HEK293 (cell line): Measurements from ENCODE around the gene MNT.
A peak's percentile ranks its signal among the peaks of the same experiment; 100 is the strongest.

ENCODE experiments used
- BCL11A ChIP-seq: fragments of 450-650 bp; formaldehyde crosslinking; IDR thresholded peaks from 2 replicates; pipeline ENCODE4 v1.5.1; 2016; ENCODE audit warnings: low read depth, missing biosample characterization, missing genetic modification characterization
- CTCF ChIP-seq: fragments of 450-650 bp; formaldehyde crosslinking; IDR thresholded peaks from 2 replicates; pipeline ENCODE4 v1.5.1; 2016; ENCODE audit warnings: missing biosample characterization, missing genetic modification characterization
- FEZF1 ChIP-seq: fragments of 450-650 bp; formaldehyde crosslinking; IDR thresholded peaks from 2 replicates; pipeline ENCODE4 v1.5.1; 2016; ENCODE audit warnings: missing biosample characterization, missing genetic modification characterization
- GLIS1 ChIP-seq: fragments of 450-650 bp; formaldehyde crosslinking; IDR thresholded peaks from 2 replicates; pipeline ENCODE4 v1.5.1; 2016; ENCODE audit warnings: missing biosample characterization, missing genetic modification characterization
- KLF10 ChIP-seq: fragments of 450-650 bp; IDR thresholded peaks from 2 replicates; pipeline ENCODE4 v1.5.1; 2018; ENCODE audit warnings: missing biosample characterization, mild to moderate bottlenecking, missing genetic modification characterization
- KLF7 ChIP-seq: fragments of 450-650 bp; formaldehyde crosslinking; IDR thresholded peaks from 2 replicates; pipeline ENCODE4 v1.5.1; 2016; ENCODE audit warnings: missing biosample characterization, missing genetic modification characterization, borderline replicate concordance
- MYNN ChIP-seq: fragments of 450-650 bp; formaldehyde crosslinking; IDR thresholded peaks from 2 replicates; pipeline ENCODE4 v1.5.1; 2016; ENCODE audit warnings: missing biosample characterization, missing genetic modification characterization, borderline replicate concordance
- PBX3 ChIP-seq: sonication (generic); formaldehyde crosslinking; IDR thresholded peaks from 2 replicates; pipeline ENCODE4 v1.8.1; 2022; ENCODE audit warnings: mild to moderate bottlenecking, moderate library complexity, missing genetic modification reagents
- PRDM2 ChIP-seq: fragments of 450-650 bp; formaldehyde crosslinking; IDR thresholded peaks from 2 replicates; pipeline ENCODE4 v1.5.1; 2016; ENCODE audit warnings: missing biosample characterization, missing genetic modification characterization, borderline replicate concordance
- TRIM28 ChIP-seq: IDR thresholded peaks from 2 replicates; pipeline ENCODE4 v1.6.1; 2011; ENCODE audit warnings: low read length, control low read depth, borderline replicate concordance
- ZBTB21 ChIP-seq: fragments of 450-650 bp; formaldehyde crosslinking; IDR thresholded peaks from 2 replicates; pipeline ENCODE4 v1.5.1; 2017; ENCODE audit warnings: missing biosample characterization, missing genetic modification characterization
- ZBTB26 ChIP-seq: fragments of 450-650 bp; formaldehyde crosslinking; optimal IDR thresholded peaks from 2 replicates; pipeline ENCODE3; 2016; ENCODE audit warnings: missing biosample characterization, mild to moderate bottlenecking, missing genetic modification characterization
- ZBTB8A ChIP-seq: fragments of 450-650 bp; formaldehyde crosslinking; IDR thresholded peaks from 2 replicates; pipeline ENCODE4 v1.5.1; 2016; ENCODE audit warnings: missing biosample characterization, missing genetic modification characterization
- ZNF146 ChIP-seq: fragments of 450-650 bp; formaldehyde crosslinking; IDR thresholded peaks from 2 replicates; pipeline ENCODE4 v1.5.1; 2016; ENCODE audit warnings: missing biosample characterization, missing genetic modification characterization
- ZNF155 ChIP-seq: fragments of 450-650 bp; formaldehyde crosslinking; IDR thresholded peaks from 2 replicates; pipeline ENCODE4 v1.5.1; 2016; ENCODE audit warnings: missing biosample characterization, missing genetic modification characterization
- ZNF223 ChIP-seq: fragments of 450-650 bp; formaldehyde crosslinking; IDR thresholded peaks from 2 replicates; pipeline ENCODE4 v1.5.1; 2016; ENCODE audit warnings: missing biosample characterization, missing genetic modification characterization
- ZNF426 ChIP-seq: fragments of 450-650 bp; formaldehyde crosslinking; IDR thresholded peaks from 2 replicates; pipeline ENCODE4 v1.5.1; 2017; ENCODE audit warnings: missing biosample characterization, missing genetic modification characterization, mild to moderate bottlenecking, inconsistent platforms, moderate library complexity
- ZNF488 ChIP-seq: fragments of 450-650 bp; formaldehyde crosslinking; IDR thresholded peaks from 2 replicates; pipeline ENCODE4 v1.5.1; 2016; ENCODE audit warnings: missing biosample characterization, missing genetic modification characterization
- ZNF513 ChIP-seq: fragments of 450-650 bp; IDR thresholded peaks from 2 replicates; pipeline ENCODE4 v1.5.1; 2018; ENCODE audit warnings: missing biosample characterization, missing genetic modification characterization
- ZNF530 ChIP-seq: fragments of 450-650 bp; formaldehyde crosslinking; IDR thresholded peaks from 2 replicates; pipeline ENCODE4 v1.5.1; 2016; ENCODE audit warnings: low read depth, missing biosample characterization, missing genetic modification characterization
- ZNF560 ChIP-seq: fragments of 450-650 bp; formaldehyde crosslinking; IDR thresholded peaks from 2 replicates; pipeline ENCODE4 v1.5.1; 2017; ENCODE audit warnings: missing biosample characterization, missing genetic modification characterization, borderline replicate concordance
- ZNF600 ChIP-seq: fragments of 450-650 bp; formaldehyde crosslinking; IDR thresholded peaks from 2 replicates; pipeline ENCODE4 v1.5.1; 2016; ENCODE audit warnings: missing biosample characterization, missing genetic modification characterization
- ZNF629 ChIP-seq: fragments of 450-650 bp; formaldehyde crosslinking; IDR thresholded peaks from 2 replicates; pipeline ENCODE4 v1.5.1; 2017; ENCODE audit warnings: missing biosample characterization, missing genetic modification characterization
- ZNF658 ChIP-seq: fragments of 450-650 bp; formaldehyde crosslinking; IDR thresholded peaks from 2 replicates; pipeline ENCODE4; 2016; ENCODE audit warnings: missing biosample characterization, missing genetic modification characterization
- ZNF776 ChIP-seq: fragments of 450-650 bp; formaldehyde crosslinking; IDR thresholded peaks from 2 replicates; pipeline ENCODE4 v1.5.0; 2017; ENCODE audit warnings: missing biosample characterization, missing genetic modification characterization, borderline replicate concordance

Gene MNT

GRCh38 chr17:2399572-2400473 is 1.0 kb downstream of the MNT start (continued):
- TF ChIP-seq ZNF776 (tag by site-specific recombination), result no peak
- TF ChIP-seq KLF7 (tag by site-specific recombination), result 0 out of 2 replicates have a peak, but pooled peaks have one; percentile 32
- TF ChIP-seq ZNF629 (tag by site-specific recombination), result peak; percentile 84
- peak; percentile 88 for TF ChIP-seq GLIS1 (tag by site-specific recombination)
- TF ChIP-seq FEZF1 (tag by site-specific recombination), result peak; percentile 55
- TF ChIP-seq ZBTB8A (tag by site-specific recombination), result peak; percentile 97
- peak; percentile 99 for TF ChIP-seq KLF10
- TF ChIP-seq ZNF658 (tag by site-specific recombination), result no peak
- no peak for TF ChIP-seq TRIM28
- peak; percentile 49; the same call in 1 of the 2 replicates for TF ChIP-seq ZBTB21 (tag by site-specific recombination)
- no peak for TF ChIP-seq ZNF513 (tag by site-specific recombination)
- 0 out of 2 replicates have a peak, but pooled peaks have one; percentile 18 for TF ChIP-seq ZNF488
- no peak for TF ChIP-seq PRDM2 (tag by site-specific recombination)
- TF ChIP-seq ZBTB26 (tag by site-specific recombination), result peak; percentile 93
- no peak for TF ChIP-seq ZNF155 (tag by site-specific recombination)
- TF ChIP-seq PBX3 (CRISPR knock-in tag), result peak; percentile 80; the same call in 1 of the 2 replicates
- TF ChIP-seq ZNF530, result no peak
- TF ChIP-seq BCL11A (tag by site-specific recombination), result peak; percentile 93
- no peak for TF ChIP-seq MYNN (tag by site-specific recombination)
- TF ChIP-seq ZNF146 (tag by site-specific recombination), result peak; percentile 24; the same call in 1 of the 2 replicates
- TF ChIP-seq ZNF600 (tag by site-specific recombination), result peak; percentile 78
- no peak for TF ChIP-seq ZNF223 (tag by site-specific recombination)
- TF ChIP-seq CTCF (tag by site-specific recombination), result peak; percentile 57; the same call in 1 of the 2 replicates
- no peak for TF ChIP-seq ZNF426
- no peak for TF ChIP-seq ZNF560 (tag by site-specific recombination)
